ENCODE results near the gene TMEM115. TPM values are rescaled to one million over a fixed set of nuclear protein-coding genes. Genes with fewer than 3 reads are reported as not detected.
A peak's percentile ranks its signal among the peaks of the same experiment; 100 is the strongest.

The TMEM115 gene
- total and polyA plus RNA-seq, 2 of the 13 experiments (the other 11 are each of a cell fraction or from before 2014, with no cell fraction given): 22.1 to 30.7 TPM

- peak; percentile 58; the same call in 1 of the 2 replicates for TF ChIP-seq NFAT5 (CRISPR knock-in tag; IDR thresholded peaks at IDR 0.05)
- peak; percentile 56 for TF ChIP-seq GATA4 (IDR thresholded peaks at IDR 0.05; ENCODE audit: borderline replicate concordance, low read depth)
- no peak for TF ChIP-seq ZNF484 (CRISPR knock-in tag; IDR thresholded peaks at IDR 0.05; ENCODE audit: borderline replicate concordance, low read depth)
- TF ChIP-seq LCORL (IDR thresholded peaks at IDR 0.05): no peak
- peak; percentile 83; the same call in 1 of the 2 replicates for TF ChIP-seq LCORL (CRISPR knock-in tag; IDR thresholded peaks at IDR 0.05)
- peak; percentile 86; the same call in 1 of the 2 replicates for TF ChIP-seq ZNF431 (CRISPR knock-in tag; IDR thresholded peaks at IDR 0.05; ENCODE audit: borderline replicate concordance, low read depth)
- TF ChIP-seq PRDM10 (CRISPR knock-in tag; IDR thresholded peaks at IDR 0.05; ENCODE audit: low read depth): peak; percentile 56
- TF ChIP-seq TAF1 (CRISPR knock-in tag; IDR thresholded peaks at IDR 0.05): peak; percentile 89
- peak; percentile 92 for TF ChIP-seq ZNF780A (CRISPR knock-in tag; IDR thresholded peaks at IDR 0.05)
- 0 out of 2 replicates have a peak, but pooled peaks have one; percentile 6 for TF ChIP-seq ZSCAN12 (CRISPR knock-in tag; IDR thresholded peaks at IDR 0.05)
- peak; percentile 14; the same call in 1 of the 2 replicates for TF ChIP-seq ZBED4 (CRISPR knock-in tag; IDR thresholded peaks at IDR 0.05; ENCODE audit: borderline replicate concordance)
- 0 out of 2 replicates have a peak, but pooled peaks have one; percentile 4 for TF ChIP-seq GPN1 (CRISPR knock-in tag; IDR thresholded peaks at IDR 0.05; ENCODE audit: borderline replicate concordance)
- peak; percentile 70; the same call in 1 of the 2 replicates for TF ChIP-seq IRX3 (CRISPR knock-in tag; IDR thresholded peaks at IDR 0.05; ENCODE audit: borderline replicate concordance, low read depth)
- TF ChIP-seq KLF16 (CRISPR knock-in tag; IDR thresholded peaks at IDR 0.05): peak in 1 of 2 experiments; percentile 47; a peak in 2 of 4 replicates
- TF ChIP-seq FOXK2 (IDR thresholded peaks at IDR 0.05): no peak
Measured at GRCh38 chr3:50337175-50337861, 22.0 kb downstream of the TMEM115 start (continued).

Data from HepG2 (cell line).